CD14-positive monocyte (primary cell): ENCODE measurements around the gene PLEKHG4. TPM values are rescaled to one million over a fixed set of nuclear protein-coding genes. Genes with fewer than 3 reads are reported as not detected.

ENCODE experiments used
- DNase-seq, 3 donors: peaks; one replicate each; pipeline ENCODE4 v3.0.0-alpha.2; 2011 to 2022
- H2AFZ ChIP-seq: 2 replicates; pipeline ENCODE4 v1.6.0; 2012; ENCODE audit warnings: mild to moderate bottlenecking, low read depth, low read length, inconsistent platforms; ENCODE audit not compliant: insufficient read depth, poor library complexity, severe bottlenecking
- H3K27ac ChIP-seq, 2 donors: 1 replicate in 1 of 2; 2 replicates in 1 of 2; pipeline ENCODE4 v1.5.1; 2012 to 2013; ENCODE audit warnings: low read length in 2 of 2, control low read depth in 1 of 2, inconsistent platforms in 1 of 2, low read depth in 1 of 2, mild to moderate bottlenecking in 1 of 2
- H3K27me3 ChIP-seq, 2 donors: one replicate each; pipeline versions ENCODE4 v1.6.0 to v1.6.1; 2011 to 2013; ENCODE audit warnings: low read length in 2 of 2; ENCODE audit not compliant: control insufficient read depth in 2 of 2, insufficient read depth in 2 of 2
- H3K36me3 ChIP-seq, 2 donors: replicated peaks in 1 of 2; 1 replicate in 1 of 2; 2 replicates in 1 of 2; pipeline versions ENCODE4 v1.5.1 to v1.6.1; 2012 to 2013; ENCODE audit warnings: low read length in 2 of 2, control low read depth in 1 of 2, inconsistent platforms in 1 of 2, mild to moderate bottlenecking in 1 of 2; ENCODE audit not compliant: insufficient read depth in 2 of 2, control insufficient read depth in 1 of 2
- H3K4me1 ChIP-seq, 2 donors: 1 replicate in 1 of 2; 2 replicates in 1 of 2; pipeline versions ENCODE4 v1.5.1 to v1.6.1; 2012 to 2013; ENCODE audit warnings: low read length in 2 of 2, control low read depth in 1 of 2, inconsistent platforms in 1 of 2, mild to moderate bottlenecking in 1 of 2, moderate library complexity in 1 of 2; ENCODE audit not compliant: insufficient read depth in 2 of 2, control insufficient read depth in 1 of 2
- H3K4me2 ChIP-seq: replicated peaks from 2 replicates; pipeline ENCODE3; 2012; ENCODE audit warnings: low read length, moderate library complexity, mild to moderate bottlenecking; ENCODE audit not compliant: poor library complexity, severe bottlenecking; ENCODE audit errors: extremely low read depth
- H3K4me3 ChIP-seq, 3 experiments: fragments of 200-600 bp in 1 of 3; sonication (generic) in 1 of 3; replicated peaks in 1 of 3; 1 replicate in 2 of 3; 2 replicates in 1 of 3; pipeline ENCODE4 v1.5.1; 2011 to 2013; ENCODE audit warnings: low read length in 3 of 3, mild to moderate bottlenecking in 3 of 3, control low read depth in 2 of 3, low read depth in 2 of 3, inconsistent platforms in 1 of 3, moderate library complexity in 1 of 3
- H3K79me2 ChIP-seq: 2 replicates; pipeline ENCODE4 v1.6.0; 2012; ENCODE audit warnings: mild to moderate bottlenecking, control low read depth, inconsistent platforms, low read length, moderate library complexity; ENCODE audit not compliant: insufficient read depth
- H3K9ac ChIP-seq: 2 replicates; pipeline ENCODE4 v1.6.0; 2017; ENCODE audit warnings: low read length, mild to moderate bottlenecking; ENCODE audit not compliant: insufficient read depth, poor library complexity, severe bottlenecking
- H3K9me3 ChIP-seq, 2 donors: replicated peaks in 1 of 2; 1 replicate in 1 of 2; 2 replicates in 1 of 2; pipeline versions ENCODE4 v1.5.1 to v1.6.1; 2012 to 2013; ENCODE audit warnings: low read length in 2 of 2, control low read depth in 1 of 2; ENCODE audit not compliant: control insufficient read depth in 1 of 2, insufficient read depth in 1 of 2
- H4K20me1 ChIP-seq: 2 replicates; pipeline ENCODE4 v1.6.0; 2012; ENCODE audit warnings: mild to moderate bottlenecking, low read length, control low read depth, moderate library complexity; ENCODE audit not compliant: insufficient read depth
- H3K27ac Mint-ChIP-seq, 7 donors: one replicate each; pipeline ENCODE4 v1.8.0; 2020; ENCODE audit warnings: mild to moderate bottlenecking in 7 of 7, mixed read lengths in 7 of 7, moderate library complexity in 6 of 7, inconsistent platforms in 2 of 7
- H3K27me3 Mint-ChIP-seq, 3 donors: one replicate each; pipeline ENCODE4 v1.8.0; 2021 to 2022; ENCODE audit warnings: low read depth in 3 of 3, mild to moderate bottlenecking in 3 of 3, mixed read lengths in 3 of 3, moderate library complexity in 3 of 3, inconsistent platforms in 1 of 3
- H3K36me3 Mint-ChIP-seq, 2 donors: one replicate each; pipeline ENCODE4 v1.8.0; 2020; ENCODE audit warnings: mixed read lengths in 2 of 2, inconsistent platforms in 1 of 2, mild to moderate bottlenecking in 1 of 2
- H3K4me1 Mint-ChIP-seq: one replicate; pipeline ENCODE4 v1.8.0; 2020; ENCODE audit warnings: mild to moderate bottlenecking, mixed read lengths
- H3K4me3 Mint-ChIP-seq, 2 donors: one replicate each; pipeline ENCODE4 v1.8.0; 2020; ENCODE audit warnings: mild to moderate bottlenecking in 2 of 2, mixed read lengths in 2 of 2, moderate library complexity in 1 of 2
- H3K9me3 Mint-ChIP-seq, 7 donors: one replicate each; pipeline ENCODE4 v1.8.0; 2020 to 2022; ENCODE audit warnings: mixed read lengths in 7 of 7, mild to moderate bottlenecking in 6 of 7, moderate library complexity in 6 of 7, inconsistent platforms in 2 of 7
- WGBS: methylation state at CpG from one replicate; pipeline ENCODE4 v1.1.5; 2013; ENCODE audit warnings: missing lambda C conversion rate; ENCODE audit not compliant: insufficient coverage; 5-methylcytosine and 5-hydroxymethylcytosine counted together
- intact Hi-C, 2 donors: fragments of 100-400 bp; cut with micrococcal nuclease; formaldehyde crosslinking; loops; one replicate each; pipeline versions ENCODE4 v1.15.0 to v1.15.1; 2023
- polyA plus RNA-seq, 3 donors: library from polyadenylated mRNA; depleted of rRNA in 1 of 3; unstranded in 2 of 3; stranded (reverse) in 1 of 3; fragments of 300-500 nt in 2 of 3; fragments of >200 nt in 1 of 3; fragmentation: Illumina TruSeq in 2 of 3; gene quantifications; 1 replicate in 2 of 3; 2 replicates in 1 of 3; pipeline ENCODE4 v1.2.3, GENCODE V29; 2012 to 2021
- TF ChIP-seq, protein P1 (sequence below): fragments of 200-600 bp; IDR thresholded peaks from one replicate; pipeline ENCODE4 v1.8.0; 2022; ENCODE audit warnings: antibody characterized with exemption, mild to moderate bottlenecking

The PLEKHG4 gene
- polyA plus RNA-seq, 3 donors, result 0.79 to 3.2 (median 3.0) TPM

DNA sequence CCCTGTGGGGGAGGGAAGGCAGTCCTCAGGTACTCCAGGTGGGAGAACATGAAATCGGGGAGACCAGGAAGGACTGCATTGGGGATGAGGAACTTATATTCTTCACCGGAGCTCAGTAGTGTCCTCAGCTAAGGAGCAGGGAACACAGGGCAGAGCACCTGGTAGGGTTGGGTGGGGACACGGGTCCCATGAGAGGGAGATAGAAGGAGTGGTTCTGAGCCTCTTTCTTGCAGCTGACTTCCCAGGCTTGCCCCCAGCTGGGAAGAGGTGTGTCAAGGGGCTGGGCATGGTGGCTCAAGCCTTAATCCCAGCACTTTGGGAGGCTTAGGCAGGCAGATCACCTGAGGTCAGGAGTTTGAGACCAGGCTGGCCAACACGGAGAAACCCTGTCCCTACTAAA lies 34.1 kb upstream of the PLEKHG4 start:
- Histone ChIP-seq H3K9me3 (no peaks in the 10 kb centered on the region), H4K20me1 (peaks cover 25% of the 10 kb centered on the region), H3K79me2 (peaks cover 54% of the 10 kb centered on the region), H3K36me3 (peaks cover 0 to 6% of the 10 kb centered on the region in 2 donors), H3K4me3 (peak overlapping the region; percentile 71 to 97 (median 74)), H3K4me2 (peak overlapping the region; percentile 87), H3K9ac (peak overlapping the region; percentile 85), H3K27me3 (peaks cover 19 to 22% of the 10 kb centered on the region in 2 donors), H2AFZ (no peak overlapping the region), H3K27ac (peak overlapping the region; percentile 84 to 100), H3K4me1 (peaks cover 68 to 75% of the 10 kb centered on the region in 2 donors)
- peak overlapping the region; percentile 99 to 100 (median 99) for H3K27ac Mint-ChIP-seq
- intact Hi-C loops, result loop anchor here in 1 of 2 donors (10.0 kb wide), 3 partner anchors 230 to 550 kb away; partner anchors contain the start of genes CMTM4 and CTCF
- no peak for DNase-seq
- peaks cover 0 to 9% (median 4%) of the 10 kb centered on the region in 7 donors for H3K9me3 Mint-ChIP-seq
- H3K36me3 Mint-ChIP-seq, result peaks cover 11 to 19% of the 10 kb centered on the region in 2 donors
- H3K27me3 Mint-ChIP-seq, result peaks cover 18 to 27% (median 22%) of the 10 kb centered on the region in 3 donors
- peaks cover 70% of the 10 kb centered on the region for H3K4me1 Mint-ChIP-seq
- H3K4me3 Mint-ChIP-seq, result peak overlapping the region; percentile 92
- TF ChIP-seq, protein P1, sequence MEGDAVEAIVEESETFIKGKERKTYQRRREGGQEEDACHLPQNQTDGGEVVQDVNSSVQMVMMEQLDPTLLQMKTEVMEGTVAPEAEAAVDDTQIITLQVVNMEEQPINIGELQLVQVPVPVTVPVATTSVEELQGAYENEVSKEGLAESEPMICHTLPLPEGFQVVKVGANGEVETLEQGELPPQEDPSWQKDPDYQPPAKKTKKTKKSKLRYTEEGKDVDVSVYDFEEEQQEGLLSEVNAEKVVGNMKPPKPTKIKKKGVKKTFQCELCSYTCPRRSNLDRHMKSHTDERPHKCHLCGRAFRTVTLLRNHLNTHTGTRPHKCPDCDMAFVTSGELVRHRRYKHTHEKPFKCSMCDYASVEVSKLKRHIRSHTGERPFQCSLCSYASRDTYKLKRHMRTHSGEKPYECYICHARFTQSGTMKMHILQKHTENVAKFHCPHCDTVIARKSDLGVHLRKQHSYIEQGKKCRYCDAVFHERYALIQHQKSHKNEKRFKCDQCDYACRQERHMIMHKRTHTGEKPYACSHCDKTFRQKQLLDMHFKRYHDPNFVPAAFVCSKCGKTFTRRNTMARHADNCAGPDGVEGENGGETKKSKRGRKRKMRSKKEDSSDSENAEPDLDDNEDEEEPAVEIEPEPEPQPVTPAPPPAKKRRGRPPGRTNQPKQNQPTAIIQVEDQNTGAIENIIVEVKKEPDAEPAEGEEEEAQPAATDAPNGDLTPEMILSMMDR, result no peak
- WGBS, result 28% methylated on average over 4 of the region's 4 CpGs

DNA sequence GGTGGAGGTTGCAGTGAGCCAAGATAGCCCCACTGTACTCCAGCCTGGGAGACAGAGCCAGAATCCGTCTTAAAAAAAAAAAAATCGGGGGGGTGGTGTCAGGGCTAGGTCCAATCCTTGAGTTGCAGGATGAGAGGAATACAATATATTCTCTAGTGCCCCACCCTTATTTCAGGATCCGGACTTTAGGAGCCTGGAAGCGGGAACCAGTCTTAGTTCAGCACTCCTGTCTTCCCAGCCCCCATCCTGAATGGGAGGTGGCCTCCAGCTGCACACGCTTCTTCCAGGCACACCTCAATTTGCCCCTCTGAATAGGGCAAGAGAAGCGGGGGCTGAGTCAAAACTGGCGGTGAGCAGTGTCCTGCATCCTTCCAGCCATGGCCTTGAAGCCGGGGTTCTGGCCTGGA lies 33.7 kb upstream of the PLEKHG4 start:
- H3K27ac ChIP-seq, result peak overlapping the region; percentile 84 to 100
- H4K20me1 ChIP-seq, result peaks cover 20% of the 10 kb centered on the region
- peak overlapping the region; percentile 76 for H2AFZ ChIP-seq
- TF ChIP-seq, protein P1, result no peak
- Mint-ChIP-seq H3K36me3 (peaks cover 12 to 17% of the 10 kb centered on the region in 2 donors), H3K27me3 (peaks cover 22 to 32% (median 27%) of the 10 kb centered on the region in 3 donors), H3K4me3 (peak overlapping the region; percentile 92), H3K9me3 (peaks cover 0 to 9% (median 4%) of the 10 kb centered on the region in 7 donors), H3K27ac (peak overlapping the region; percentile 99 to 100 (median 99)), H3K4me1 (peaks cover 67% of the 10 kb centered on the region)
- 18% methylated on average over 5 of the region's 8 CpGs for WGBS
- H3K36me3 ChIP-seq, result peaks cover 0 to 6% of the 10 kb centered on the region in 2 donors
- peaks cover 68 to 75% of the 10 kb centered on the region in 2 donors for H3K4me1 ChIP-seq
- intact Hi-C loops, result loop anchor here (1.0 to 10.0 kb wide), 6 partner anchors 19 to 551 kb away; partner anchors contain the start of genes E2F4 (in 2 of the 2), CMTM4 (in 1 of the 2), CTCF (in 1 of the 2) and TMEM208 (in 1 of the 2)
- H3K27me3 ChIP-seq, result peaks cover 23 to 27% of the 10 kb centered on the region in 2 donors
- peak overlapping the region; percentile 71 to 97 (median 74) for H3K4me3 ChIP-seq
- H3K79me2 ChIP-seq, result peaks cover 49% of the 10 kb centered on the region
- H3K9ac ChIP-seq, result peak overlapping the region; percentile 85
- H3K9me3 ChIP-seq, result no peaks in the 10 kb centered on the region
- DNase-seq, result no peak
- peak overlapping the region; percentile 87 for H3K4me2 ChIP-seq
